HL-60 (cell line): ENCODE measurements around the gene ASIC5.
"Not testable (repeated sequence)": the region's sequence is repeated elsewhere in the genome, so short reads cannot be mapped to it uniquely, and the experiment has no call there.

Source experiments
- CTCF ChIP-seq: IDR thresholded peaks from one replicate; pipeline ENCODE4 v1.5.1; 2011; ENCODE audit warnings: low read length, control low read depth, inconsistent platforms; ENCODE audit not compliant: insufficient read depth
- POLR2AphosphoS5 ChIP-seq: IDR thresholded peaks from 2 replicates; pipeline ENCODE4 v1.6.1; 2012; ENCODE audit warnings: low read depth

DNA sequence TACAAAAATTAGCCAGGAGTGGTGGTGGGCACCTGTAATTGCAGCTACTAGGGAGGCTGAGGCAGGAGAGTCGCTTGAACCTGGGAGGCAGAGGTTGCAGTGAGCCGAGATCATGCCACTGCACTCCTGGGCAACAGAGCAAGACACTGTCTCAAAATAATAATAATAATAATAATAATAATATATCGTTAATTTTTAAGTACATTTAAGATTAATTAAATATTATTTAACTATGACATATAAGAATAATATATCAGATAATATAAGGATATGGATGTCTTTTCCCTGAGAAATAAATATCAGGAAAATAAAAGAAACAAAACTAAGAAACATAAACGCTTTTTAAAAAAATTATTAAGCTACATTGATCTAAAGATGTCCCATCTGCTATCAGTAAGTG lies 68.5 kb downstream of the ASIC5 start:
- not testable (repeated sequence) for TF ChIP-seq CTCF, POLR2AphosphoS5
